GM12878 (cell line): ENCODE results near the gene CCRL2. TPM values are rescaled to one million over a fixed set of nuclear protein-coding genes. Genes with fewer than 3 reads are reported as not detected.

Experiments used
- ATAC-seq: fragments of 200-7000 bp; cut with Tn5 transposase; 3 replicates; pipeline ENCODE4 v1.9.1; 2020; ENCODE audit warnings: mild to moderate bottlenecking, moderate library complexity
- BruUV-seq: library from RNA; stranded (reverse); fragments of 400-500 nt; replicated peaks from 2 replicates; lab custom pipeline; 2021; lab: Mats Ljungman, UMichigan
- CTCF ChIA-PET: fragments of 300-600 bp; sonication (Branson Sonifier 250); formaldehyde crosslinking; extraction: SDS; loops from one replicate; lab custom pipeline; 2021; ENCODE audit warnings: inconsistent platforms; lab: Yijun Ruan, JAX
- POLR2A ChIA-PET: fragments of 350-600 bp; formaldehyde crosslinking; extraction: SDS; loops from one replicate; lab custom pipeline; 2021; ENCODE audit warnings: inconsistent platforms; lab: Charles Lee
- RAD21 ChIA-PET: fragments of 300-600 bp; sonication (Branson Sonifier 250); formaldehyde crosslinking; loops from one replicate; lab custom pipeline; 2023; ENCODE audit warnings: antibody characterized with exemption; ENCODE audit not compliant: unreplicated experiment; lab: Charles Lee
- SMC1A ChIA-PET: fragments of 300-600 bp; sonication (Branson Sonifier 250); formaldehyde crosslinking; loops from one replicate; lab custom pipeline; 2023; ENCODE audit not compliant: unreplicated experiment, uncharacterized antibody; lab: Charles Lee
- DNase-seq: peaks from one replicate; pipeline ENCODE4 v3.0.0-alpha.2; 2011; ENCODE audit warnings: low read depth, low spot score
- FAIRE-seq: peaks from 3 replicates; lab custom pipeline; 2011; peaks lifted over from hg19 to GRCh38; lab: Jason Lieb, UNC
- H2AFZ ChIP-seq: 2 replicates; pipeline ENCODE4 v1.6.0; 2011; ENCODE audit warnings: low read depth, low read length, control low read depth; ENCODE audit not compliant: control insufficient read depth
- H3K27ac ChIP-seq: 2 replicates; pipeline ENCODE4 v1.5.1; 2011; ENCODE audit warnings: control low read depth; ENCODE audit not compliant: control insufficient read depth, insufficient read depth
- H3K27me3 ChIP-seq, 2 experiments: replicated peaks in 1 of 2; 2 replicates each; pipeline versions ENCODE4 v1.6.0 to v1.6.1; 2011; ENCODE audit warnings: low read length in 1 of 2; ENCODE audit not compliant: control insufficient read depth in 2 of 2, insufficient read depth in 2 of 2
- H3K36me3 ChIP-seq, 2 experiments: 2 replicates each; pipeline ENCODE4 v1.5.1; 2011; ENCODE audit warnings: low read length in 1 of 2; ENCODE audit not compliant: control insufficient read depth in 2 of 2, insufficient read depth in 2 of 2
- H3K4me1 ChIP-seq: 2 replicates; pipeline ENCODE4 v1.6.1; 2011; ENCODE audit warnings: mild to moderate bottlenecking, low read length, moderate library complexity, mixed read lengths; ENCODE audit not compliant: control insufficient read depth, insufficient read depth
- H3K4me2 ChIP-seq: 2 replicates; pipeline ENCODE4 v1.6.0; 2011; ENCODE audit warnings: control low read depth; ENCODE audit not compliant: control insufficient read depth, insufficient read depth
- H3K4me3 ChIP-seq: fragments of 200-600 bp; sonication (generic); 2 replicates; pipeline ENCODE4 v1.5.1; 2016
- H3K79me2 ChIP-seq: 2 replicates; pipeline ENCODE4 v1.6.0; 2011; ENCODE audit warnings: low read length; ENCODE audit not compliant: control insufficient read depth, insufficient read depth
- H3K9ac ChIP-seq: 2 replicates; pipeline ENCODE4 v1.8.0; 2011; ENCODE audit warnings: low read length, control low read depth, mixed read lengths; ENCODE audit not compliant: control insufficient read depth, insufficient read depth
- H3K9me3 ChIP-seq: replicated peaks from 3 replicates; pipeline ENCODE4 v1.5.1; 2011; ENCODE audit warnings: mild to moderate bottlenecking, low read length; ENCODE audit not compliant: control insufficient read depth, insufficient read depth
- H4K20me1 ChIP-seq: 2 replicates; pipeline ENCODE4 v1.6.0; 2011; ENCODE audit not compliant: control insufficient read depth, insufficient read depth
- ATF2 ChIP-seq: IDR thresholded peaks from 2 replicates; pipeline ENCODE4 v1.6.1; 2012; ENCODE audit warnings: low read length, inconsistent platforms
- CHD2 ChIP-seq: IDR thresholded peaks from 2 replicates; pipeline ENCODE4 v1.6.1; 2011; ENCODE audit warnings: low read depth, low read length, improper control_type of control experiment, borderline replicate concordance
- IKZF2 ChIP-seq, 2 experiments: fragments of 450-650 bp; IDR thresholded peaks; 2 replicates each; pipeline ENCODE4 v1.6.1; 2017; ENCODE audit warnings: mild to moderate bottlenecking in 2 of 2, moderate library complexity in 2 of 2
- IRF3 ChIP-seq: fragments of 450-650 bp; IDR thresholded peaks from 2 replicates; pipeline ENCODE4 v1.6.1; 2014; ENCODE audit warnings: mild to moderate bottlenecking
- JUND ChIP-seq: IDR thresholded peaks from 2 replicates; pipeline ENCODE4 v1.6.1; 2012; ENCODE audit warnings: low read depth, mild to moderate bottlenecking, low read length, improper control_type of control experiment, moderate library complexity
- NFIC ChIP-seq: IDR thresholded peaks from 2 replicates; pipeline ENCODE4 v1.6.1; 2012; ENCODE audit warnings: low read depth, mild to moderate bottlenecking, inconsistent platforms, low read length, moderate library complexity
- NR2C2 ChIP-seq: IDR thresholded peaks from 2 replicates; pipeline ENCODE4 v1.6.1; 2011; ENCODE audit warnings: borderline replicate concordance, low read depth; ENCODE audit not compliant: control insufficient read depth, insufficient read length
- PBX3 ChIP-seq: IDR thresholded peaks from 2 replicates; pipeline ENCODE4 v1.6.1; 2011; ENCODE audit warnings: mild to moderate bottlenecking, low read depth, low read length, moderate library complexity; ENCODE audit not compliant: insufficient replicate concordance
- RAD51 ChIP-seq: fragments of 450-650 bp; IDR thresholded peaks from 2 replicates; pipeline ENCODE4 v1.6.1; 2016; ENCODE audit warnings: moderate library complexity, mild to moderate bottlenecking, inconsistent platforms
- SMC3 ChIP-seq: IDR thresholded peaks from 2 replicates; pipeline ENCODE4 v1.6.1; 2011; ENCODE audit warnings: low read length, improper control_type of control experiment, borderline replicate concordance
- YBX1 ChIP-seq: fragments of 450-650 bp; IDR thresholded peaks from 2 replicates; pipeline ENCODE4 v1.6.1; 2016; ENCODE audit warnings: antibody characterized with exemption
- WGBS: methylation state at CpG from one replicate; pipeline ENCODE4 v1.1.6; 2016; ENCODE audit warnings: low lambda C conversion rate; ENCODE audit not compliant: insufficient replicate concordance, insufficient coverage; ENCODE audit errors: missing lambda C conversion rate; 5-methylcytosine and 5-hydroxymethylcytosine counted together
- in situ Hi-C: fragments of 300-500 bp; cut with MboI; formaldehyde crosslinking; loops from 9 replicates; pipeline ENCODE4 v1.14.3; 2018; ENCODE audit warnings: mixed read lengths
- intact Hi-C: fragments of 100-400 bp; cut with micrococcal nuclease; formaldehyde crosslinking; loops from one replicate; pipeline ENCODE4 v1.14.2; 2022; ENCODE audit not compliant: unreplicated experiment
- polyA plus RNA-seq, 11 experiments: library from polyadenylated mRNA; depleted of rRNA in 4 of 11; unstranded in 6 of 11; stranded (reverse) in 5 of 11; fragments of >200 nt; fragmentation: Nextera tagmentation in 4 of 11; fragmentation: Illumina TruSeq in 1 of 11; extraction: Ambion mirVana in 4 of 11; extraction: Trizol in 1 of 11; gene quantifications; 1 replicate in 1 of 11; 2 replicates in 10 of 11; pipeline versions ENCODE4 v1.2.1 to v1.2.3, GENCODE V29; 2011 to 2016; ENCODE audit warnings: inconsistent platforms in 2 of 11, missing spikeins in 2 of 11, low read depth in 1 of 11
- total RNA-seq, 4 experiments: library from RNA; depleted of rRNA in 3 of 4; stranded (reverse); fragments of >200 nt in 3 of 4; fragmentation: Illumina TruSeq in 1 of 4; extraction: Trizol in 1 of 4; gene quantifications; 2 replicates each; pipeline versions ENCODE4 v1.2.1 to v1.2.3, GENCODE V29; 2013 to 2021

The CCRL2 gene
- total and polyA plus RNA-seq, 10 of the 15 experiments (the other 5 are each of a cell fraction or from before 2014, with no cell fraction given): 0.04 to 2.5 (median 1.8) TPM

GRCh38 chr3:46405301-46406019 lies 1.6 kb upstream of the CCRL2 start:
- Histone ChIP-seq H2AFZ (no peak overlapping the region), H4K20me1 (no peaks in the 10 kb centered on the region), H3K4me1 (peaks cover 11% of the 10 kb centered on the region), H3K9me3 (no peaks in the 10 kb centered on the region; the same call in 2 of the 3 replicates), H3K4me2 (no peak overlapping the region), H3K4me3 (no peak overlapping the region), H3K36me3 (no peaks in the 10 kb centered on the region), H3K27me3 (no peaks in the 10 kb centered on the region), H3K27ac (no peak overlapping the region), H3K79me2 (no peaks in the 10 kb centered on the region), H3K9ac (no peak overlapping the region)
- POLR2A ChIA-PET: no interaction called here
- 74% methylated on average over 11 of the region's 11 CpGs for WGBS
- RAD21 ChIA-PET: no interaction called here
- TF ChIP-seq IKZF2 (IDR thresholded peaks at IDR 0.05) (no peak), YBX1 (no peak)
- ATAC-seq: no peak
- SMC1A ChIA-PET: interaction anchor here (1.1 kb wide), 1 partner anchor 27 kb away, joined by 4 read pairs; no protein-coding TSS in a partner anchor
- intact Hi-C loops (no loop called here), in situ Hi-C loops (no loop called here)
- no TSS peak for BruUV-seq
- CTCF ChIA-PET: interaction anchor here (1.1 kb wide), 1 partner anchor 30 kb away, joined by 3 read pairs; no protein-coding TSS in a partner anchor
- DNase-seq: no peak
- FAIRE-seq: no peak

- CTCF ChIA-PET: interaction anchor here (1.1 to 2.2 kb wide), 2 partner anchors 28 to 29 kb away, joined by 3 to 8 read pairs; no protein-coding TSS in a partner anchor
- no peak overlapping the region for H3K9ac ChIP-seq
- H3K79me2 ChIP-seq: no peaks in the 10 kb centered on the region
- H3K36me3 ChIP-seq: no peaks in the 10 kb centered on the region
- no peak for DNase-seq
- no peaks in the 10 kb centered on the region; the same call in 2 of the 3 replicates for H3K9me3 ChIP-seq
- RAD21 ChIA-PET: no interaction called here
- no TSS peak for BruUV-seq
- H3K4me1 ChIP-seq: peaks cover 11% of the 10 kb centered on the region
- no peak for ATAC-seq
- FAIRE-seq: no peak
- in situ Hi-C loops: no loop called here
- intact Hi-C loops: no loop called here
- SMC1A ChIA-PET: interaction anchor here (1.3 kb wide), 1 partner anchor 29 kb away, joined by 3 read pairs; no protein-coding TSS in a partner anchor
- no peaks in the 10 kb centered on the region for H3K27me3 ChIP-seq
- H3K4me2 ChIP-seq: no peak overlapping the region
- TF ChIP-seq NR2C2: no peak
- TF ChIP-seq IRF3: no peak
- no peak for TF ChIP-seq SMC3
- TF ChIP-seq ATF2: no peak
- TF ChIP-seq JUND: no peak
- TF ChIP-seq RAD51: no peak
- TF ChIP-seq PBX3: no peak
- TF ChIP-seq CHD2: no peak
- no peak for TF ChIP-seq NFIC
- H2AFZ ChIP-seq: no peak overlapping the region
- H3K4me3 ChIP-seq: no peak overlapping the region
- POLR2A ChIA-PET: no interaction called here
- WGBS: 96% methylated on average over 4 of the region's 4 CpGs
- no peaks in the 10 kb centered on the region for H4K20me1 ChIP-seq
- H3K27ac ChIP-seq: no peak overlapping the region
Measured at GRCh38 chr3:46406443-46406787, 644 bp upstream of the CCRL2 start.
